OCI-LY1 (cell line): ENCODE data around the gene CNGA2.

ENCODE experiments used
- EZH2 ChIP-seq: fragments of 200-600 bp; sonication (generic), shearing (Covaris generic); IDR thresholded peaks from 2 replicates; pipeline ENCODE4 v1.8.0; 2017; ENCODE audit warnings: borderline replicate concordance, mixed run types, mild to moderate bottlenecking, antibody characterized with exemption, low read length, moderate library complexity, mixed read lengths
- TF ChIP-seq, protein P1 (sequence below): fragments of 200-600 bp; sonication (generic), shearing (Covaris generic); IDR thresholded peaks from 2 replicates; pipeline ENCODE4 v1.5.1; 2017; ENCODE audit warnings: mild to moderate bottlenecking, antibody characterized with exemption, low read length, moderate library complexity, mixed read lengths

DNA sequence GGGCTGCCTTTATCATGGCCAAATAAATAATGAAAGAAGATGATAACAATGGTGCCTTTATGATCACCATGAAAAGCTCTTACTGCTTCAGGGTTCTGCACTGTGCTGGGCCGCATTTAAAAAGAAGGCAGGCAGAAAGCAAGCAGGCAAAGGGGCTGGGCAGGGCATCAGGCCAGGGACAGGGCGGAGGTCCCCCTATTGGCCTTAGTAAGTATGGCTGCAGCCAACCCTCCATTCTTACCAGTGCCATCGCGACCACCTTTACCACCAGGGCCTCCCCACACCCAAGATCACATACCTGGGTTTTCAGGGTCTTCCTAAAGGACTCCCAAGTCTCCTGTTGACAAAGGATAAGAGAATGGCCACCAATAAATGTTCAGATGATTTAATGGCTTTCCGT is 38.9 kb downstream of the CNGA2 start:
- TF ChIP-seq, protein P1, sequence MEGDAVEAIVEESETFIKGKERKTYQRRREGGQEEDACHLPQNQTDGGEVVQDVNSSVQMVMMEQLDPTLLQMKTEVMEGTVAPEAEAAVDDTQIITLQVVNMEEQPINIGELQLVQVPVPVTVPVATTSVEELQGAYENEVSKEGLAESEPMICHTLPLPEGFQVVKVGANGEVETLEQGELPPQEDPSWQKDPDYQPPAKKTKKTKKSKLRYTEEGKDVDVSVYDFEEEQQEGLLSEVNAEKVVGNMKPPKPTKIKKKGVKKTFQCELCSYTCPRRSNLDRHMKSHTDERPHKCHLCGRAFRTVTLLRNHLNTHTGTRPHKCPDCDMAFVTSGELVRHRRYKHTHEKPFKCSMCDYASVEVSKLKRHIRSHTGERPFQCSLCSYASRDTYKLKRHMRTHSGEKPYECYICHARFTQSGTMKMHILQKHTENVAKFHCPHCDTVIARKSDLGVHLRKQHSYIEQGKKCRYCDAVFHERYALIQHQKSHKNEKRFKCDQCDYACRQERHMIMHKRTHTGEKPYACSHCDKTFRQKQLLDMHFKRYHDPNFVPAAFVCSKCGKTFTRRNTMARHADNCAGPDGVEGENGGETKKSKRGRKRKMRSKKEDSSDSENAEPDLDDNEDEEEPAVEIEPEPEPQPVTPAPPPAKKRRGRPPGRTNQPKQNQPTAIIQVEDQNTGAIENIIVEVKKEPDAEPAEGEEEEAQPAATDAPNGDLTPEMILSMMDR, result no peak
- no peak for TF ChIP-seq EZH2
